Stimulated activated CD8-positive, alpha-beta memory T cell treated with anti-CD3 and anti-CD28 coated beads, Interleukin-15, amount 100 ng/mL, for 24 hours (primary cell): Measurements from ENCODE around the gene ACYP2.
A peak's percentile ranks its signal among the peaks of the same experiment; 100 is the strongest.
"Not testable (repeated sequence)": the region's sequence is repeated elsewhere in the genome, so short reads cannot be mapped to it uniquely, and the experiment has no call there.

ENCODE experiments used
- DNase-seq: peaks from one replicate; pipeline ENCODE4 v3.0.0-alpha.2; 2020; ENCODE audit warnings: low read depth

Gene ACYP2

DNA sequence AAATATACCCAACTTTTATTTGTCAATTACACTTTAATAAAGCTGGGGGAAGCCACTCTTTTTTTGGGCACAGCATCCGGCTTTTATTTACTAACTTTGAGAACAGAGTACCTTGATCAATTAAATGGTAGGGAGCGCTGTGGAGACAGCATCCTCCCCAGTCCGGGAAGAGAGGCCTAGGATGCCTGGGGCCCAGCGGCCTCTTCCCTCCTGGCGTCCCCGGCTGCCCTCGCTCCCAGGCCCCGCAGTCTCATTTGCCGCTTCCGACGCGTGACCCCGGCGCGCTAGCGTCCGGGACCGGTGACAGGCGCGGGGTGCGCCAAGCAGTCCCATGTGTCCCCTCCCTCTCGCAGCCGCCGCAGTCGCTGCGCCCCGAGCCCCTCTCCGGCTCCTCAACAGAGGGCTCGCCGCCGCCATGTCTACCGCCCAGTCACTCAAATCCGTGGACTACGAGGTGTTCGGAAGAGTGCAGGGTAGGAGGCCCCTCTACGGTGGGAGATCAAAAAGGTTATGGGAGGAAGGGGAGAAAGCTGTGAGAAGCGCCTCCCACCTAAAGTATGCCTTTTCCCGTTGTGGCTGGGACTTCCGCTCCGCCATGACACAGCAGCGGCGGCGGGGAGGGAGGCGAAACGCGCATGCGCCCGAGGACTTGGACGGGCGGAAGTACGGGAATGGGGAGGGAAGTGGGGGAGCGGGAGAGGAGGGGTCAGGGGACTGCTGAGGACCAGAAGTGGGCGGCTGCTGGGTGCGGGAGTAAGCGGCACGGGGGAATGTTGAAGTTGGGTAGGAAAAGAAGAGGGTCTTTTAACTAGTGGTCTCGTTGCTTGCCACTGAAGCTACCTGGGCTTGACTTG is at the start of gene ACYP2:
TSS of gene ACYP2 (plus strand) at position 332 of the 854 bp plus-strand sequence.
- peak; percentile 90 for DNase-seq

- DNase-seq, result no peak
These were observed 49.5 kb upstream of the ACYP2 start for GRCh38 chr2:54065891-54066290.

DNA sequence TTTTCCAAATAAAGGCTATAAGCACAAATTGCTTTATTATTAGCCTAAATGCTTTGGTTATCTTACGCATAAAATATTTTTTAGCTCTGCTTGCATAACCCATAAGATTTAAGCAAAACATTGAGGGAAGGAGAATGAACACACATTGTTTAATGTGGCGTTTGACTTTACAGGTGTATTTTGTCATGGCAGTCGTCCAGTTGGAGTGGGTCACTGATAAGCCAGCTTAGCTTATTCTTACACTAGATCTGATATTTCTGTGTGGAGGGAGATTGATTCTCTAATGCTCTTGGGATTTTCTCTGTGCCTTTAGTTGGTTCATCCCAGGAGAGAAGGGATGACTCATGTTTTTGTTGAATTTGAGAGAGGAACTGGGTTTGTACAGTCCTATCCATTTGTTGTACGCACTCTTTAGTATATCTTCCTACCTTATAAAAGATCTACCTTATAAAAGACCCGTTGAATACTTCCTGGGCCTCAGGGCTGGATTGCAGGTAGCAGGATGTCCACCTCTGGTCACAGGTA is 47.5 kb upstream of the ACYP2 start:
- no peak for DNase-seq

DNA sequence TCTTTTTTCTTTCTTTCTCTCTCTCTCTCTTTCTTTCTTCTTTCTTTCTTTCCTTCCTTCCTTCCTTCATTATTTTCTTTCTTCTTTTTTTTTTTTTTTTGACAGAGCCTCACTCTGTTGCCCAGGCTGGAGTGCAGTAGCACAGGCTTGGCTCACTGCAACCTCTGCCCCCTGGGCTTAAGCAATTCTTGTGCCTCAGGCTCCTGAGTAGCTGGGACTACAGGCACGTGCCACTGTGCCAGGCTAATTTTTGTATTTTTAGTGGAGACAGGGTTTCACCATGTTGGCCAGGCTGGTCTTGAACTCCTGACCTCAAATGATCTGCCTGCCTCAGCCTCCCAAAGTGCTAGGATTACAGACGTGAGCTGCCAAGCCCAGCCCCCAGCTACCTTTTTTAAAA is 42.9 kb upstream of the ACYP2 start:
- DNase-seq, result not testable (repeated sequence)

DNA sequence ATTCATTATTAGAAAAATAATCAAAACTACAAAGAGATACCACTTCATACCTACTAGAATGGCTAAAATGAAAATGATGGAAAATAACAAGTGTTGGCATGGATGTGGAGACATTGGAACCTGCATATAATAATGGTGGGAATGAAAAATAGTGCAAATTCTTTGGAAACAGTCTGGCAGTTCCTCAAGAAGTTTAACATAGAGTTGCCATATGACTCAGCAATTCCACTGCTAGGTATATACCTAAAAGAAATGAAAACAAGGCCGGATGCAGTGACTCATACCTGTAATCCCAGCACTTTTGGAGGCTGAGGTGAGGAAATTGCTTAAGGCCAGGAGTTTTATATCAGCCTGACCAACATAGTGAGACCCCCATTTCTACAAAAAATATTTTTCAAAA is 41.6 kb upstream of the ACYP2 start:
- DNase-seq, result no peak

DNA sequence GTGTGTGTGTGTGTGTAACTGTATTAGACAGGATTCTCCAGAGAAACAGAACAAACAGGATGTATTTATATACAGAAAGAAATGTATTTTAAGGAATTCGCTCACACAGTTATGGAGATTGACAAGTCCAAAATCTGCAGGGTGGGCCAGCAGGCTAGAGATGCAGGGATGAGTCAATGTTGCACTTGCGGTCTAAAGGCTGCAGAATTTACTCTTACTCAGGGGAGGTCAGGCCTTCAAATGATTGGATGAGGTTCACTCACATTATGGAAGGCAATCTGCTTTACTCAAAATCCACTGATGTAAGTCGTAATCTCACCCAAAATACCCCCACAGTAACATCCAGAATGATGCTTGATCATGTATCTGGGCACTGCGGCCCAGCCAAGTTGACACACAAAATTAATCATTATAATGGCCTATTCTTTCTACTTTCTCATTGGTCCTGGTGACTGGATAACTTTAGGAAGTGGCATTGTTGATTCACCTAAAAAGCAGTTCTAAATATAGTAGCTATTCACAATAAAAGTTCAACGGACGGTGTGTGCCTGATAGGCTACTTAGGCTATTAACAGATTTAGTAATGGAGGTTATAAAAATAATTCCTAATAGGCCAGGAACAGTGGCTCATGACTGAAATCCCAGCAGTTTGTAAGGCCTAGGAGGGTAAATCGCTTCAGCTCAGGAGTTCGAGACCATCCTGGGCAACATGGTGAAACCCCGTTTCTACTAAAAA is 40.6 kb upstream of the ACYP2 start:
- DNase-seq, result no peak

GRCh38 chr2:54076586-54076985 is 38.8 kb upstream of the ACYP2 start:
- DNase-seq, result no peak

DNA sequence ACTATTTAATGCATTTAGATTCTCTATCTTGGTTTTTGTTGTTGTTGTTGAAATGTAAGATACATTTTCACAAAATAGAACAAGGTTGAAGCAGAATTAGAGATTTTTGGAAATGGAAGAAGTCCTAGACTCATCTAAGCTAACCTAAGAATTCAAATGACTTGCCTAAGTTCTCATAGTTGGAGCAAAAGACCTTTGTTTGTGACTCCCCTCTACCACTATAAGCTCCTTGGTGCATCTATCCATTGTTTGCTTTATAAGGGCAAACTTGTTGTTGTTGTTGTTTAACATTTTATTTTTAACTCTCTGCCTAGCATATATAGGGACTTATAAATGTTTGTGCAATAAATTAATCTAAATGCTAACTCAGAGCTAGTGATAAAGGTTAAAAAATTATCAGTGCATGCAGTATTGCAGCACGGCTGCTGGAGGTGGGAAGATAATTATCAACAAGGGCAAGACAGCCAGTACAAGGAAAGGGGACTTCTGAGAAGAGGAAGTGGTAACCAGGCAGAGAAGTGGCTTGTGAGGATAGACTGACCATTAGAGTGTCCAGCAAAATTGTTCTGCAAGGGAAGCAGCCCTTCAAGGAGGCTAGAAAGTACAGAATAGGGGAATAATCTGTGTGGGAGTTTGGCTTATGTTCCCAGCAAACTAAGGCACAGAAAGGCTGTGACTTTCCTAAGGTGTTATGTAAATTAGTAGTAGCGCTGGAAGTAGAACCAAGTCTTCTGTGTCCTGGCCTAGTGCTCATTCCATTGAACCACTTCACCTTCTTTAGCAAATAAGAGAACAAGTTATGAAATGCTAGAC is 38.1 kb upstream of the ACYP2 start:
- no peak for DNase-seq

GRCh38 chr2:54079331-54079730 is 36.1 kb upstream of the ACYP2 start:
- no peak for DNase-seq

DNA sequence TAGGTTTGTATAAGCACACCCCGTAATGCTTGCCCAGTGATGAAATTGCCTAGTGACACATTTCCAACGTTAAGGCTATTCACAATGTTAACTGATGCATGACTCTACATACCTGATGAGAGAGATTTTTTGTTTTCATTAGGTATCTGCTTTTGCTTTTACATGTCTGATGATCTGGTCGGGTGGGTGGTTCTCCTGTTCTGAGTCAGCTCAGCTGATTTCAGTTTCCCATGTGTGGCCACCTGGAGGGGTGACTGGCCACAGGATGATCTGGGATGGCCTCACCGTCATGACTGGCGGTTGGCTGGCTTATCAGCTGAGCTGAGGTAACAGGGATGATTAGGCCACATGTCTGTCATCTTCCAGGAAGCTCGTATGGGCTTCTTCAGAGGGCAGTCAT is 33.8 kb upstream of the ACYP2 start:
- no peak for DNase-seq

GRCh38 chr2:54083021-54083420 is 32.4 kb upstream of the ACYP2 start:
- no peak for DNase-seq

GRCh38 chr2:54083445-54083844 is 32.0 kb upstream of the ACYP2 start:
- DNase-seq, result no peak

GRCh38 chr2:54084600-54084999 is 30.8 kb upstream of the ACYP2 start:
- DNase-seq, result no peak

DNA sequence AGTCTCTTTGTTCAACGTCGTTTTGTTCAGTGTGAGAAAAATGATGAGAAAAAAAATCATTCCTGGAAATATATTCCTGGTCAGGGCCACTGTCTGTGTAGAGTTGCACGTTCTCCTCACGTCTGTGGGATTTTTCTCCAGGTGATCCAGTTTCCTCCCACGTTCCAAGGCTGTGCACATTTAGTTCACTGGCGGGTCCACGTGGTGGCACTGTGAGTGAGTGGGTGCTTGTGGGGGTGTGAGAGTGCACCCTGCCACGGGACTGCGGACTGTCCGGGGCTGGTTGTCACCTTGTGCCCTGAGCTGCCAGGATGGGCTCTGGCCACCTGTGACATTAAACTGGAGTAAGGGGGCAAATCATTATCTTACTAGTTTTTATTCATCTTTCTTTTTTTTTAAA is 30.3 kb upstream of the ACYP2 start:
- no peak for DNase-seq

DNA sequence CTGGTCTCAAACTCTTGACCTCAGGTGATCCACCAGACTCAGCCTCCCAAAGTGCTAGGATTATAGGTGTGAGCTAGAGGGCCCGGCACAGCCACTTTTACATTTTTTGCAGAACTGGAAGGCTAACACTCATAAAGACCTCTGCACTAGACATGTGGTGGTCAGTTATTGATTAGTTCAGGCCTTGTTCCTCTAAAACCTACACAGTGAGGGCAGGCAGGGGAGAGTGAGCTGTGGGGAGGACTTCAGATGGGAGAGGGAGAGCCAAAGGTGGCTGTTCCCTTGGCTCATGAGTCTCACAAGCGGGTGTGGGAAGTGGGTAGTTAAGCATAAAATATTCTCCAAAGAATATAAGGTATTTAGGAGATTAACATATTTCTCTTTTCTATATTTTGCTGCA is 29.3 kb upstream of the ACYP2 start:
- no peak for DNase-seq

DNA sequence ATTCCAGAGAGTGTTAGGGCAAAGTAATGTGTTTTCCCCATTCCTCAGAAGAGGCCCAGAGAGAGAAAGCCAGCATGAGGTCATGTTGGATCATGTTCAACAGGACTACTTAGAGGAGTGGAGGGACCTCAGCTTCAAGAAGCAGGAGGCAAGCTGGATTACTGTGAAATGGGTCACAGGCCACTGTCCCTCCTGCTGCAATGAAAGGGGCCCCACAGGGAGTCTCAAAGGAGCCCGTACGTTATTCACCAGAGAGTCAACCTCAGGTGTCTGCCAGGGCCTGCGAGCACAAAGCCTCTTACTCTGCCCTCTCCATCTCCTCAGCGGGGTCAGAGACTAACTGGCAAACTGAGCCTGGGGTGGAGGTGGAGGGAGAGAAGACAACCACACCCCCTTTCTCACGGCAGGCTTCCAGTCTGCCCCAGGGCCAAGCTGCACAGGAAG is 27.2 kb upstream of the ACYP2 start:
- DNase-seq, result no peak

GRCh38 chr2:54088719-54089118 is 26.7 kb upstream of the ACYP2 start:
- no peak for DNase-seq

DNA sequence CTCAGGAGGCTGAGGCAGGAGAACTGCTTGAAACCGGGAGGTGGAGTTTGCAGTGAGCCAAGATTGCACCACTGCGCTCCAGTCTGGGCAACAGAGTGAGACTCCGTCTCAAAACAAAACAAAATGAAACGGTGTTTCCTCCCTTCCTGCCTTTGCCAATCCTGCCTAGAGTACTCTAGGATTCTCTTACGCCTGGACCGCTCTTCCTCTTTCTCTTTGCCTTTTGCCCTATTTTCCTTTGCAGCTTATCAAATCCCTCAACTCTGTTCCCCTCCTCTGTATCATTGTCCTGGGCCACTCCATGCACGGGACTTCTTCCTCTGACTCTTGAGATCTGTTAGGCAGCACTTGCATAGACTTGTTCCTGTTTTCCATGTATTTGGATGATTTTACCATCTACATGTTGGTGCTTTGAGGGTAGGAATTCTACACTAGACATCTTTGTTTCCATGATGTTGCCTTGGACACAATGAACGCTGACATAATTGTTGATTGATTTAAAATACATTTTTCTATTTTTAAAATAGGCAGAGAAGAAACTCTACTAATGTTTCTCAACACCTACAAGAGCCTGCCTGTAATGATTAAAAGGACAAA is 24.8 kb upstream of the ACYP2 start:
- DNase-seq, result no peak

DNA sequence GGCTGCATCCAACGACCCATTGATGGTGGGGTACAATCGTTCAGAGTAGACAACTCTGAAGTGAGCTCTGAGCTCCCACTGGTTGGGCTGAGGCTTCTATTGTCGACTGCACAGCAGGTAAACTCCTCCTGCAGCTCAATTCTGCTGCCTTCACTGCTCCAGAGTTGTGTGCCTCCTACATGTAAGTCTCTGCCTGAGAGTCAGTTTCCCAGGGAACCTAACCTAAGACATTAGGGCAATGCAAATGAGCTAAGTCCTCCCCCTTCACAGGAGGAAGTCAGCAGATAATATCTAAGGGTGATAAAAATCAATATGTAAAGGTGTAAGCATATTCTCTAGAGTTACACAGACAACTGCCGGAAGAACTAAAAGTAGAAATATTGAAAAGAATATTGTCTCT is 22.5 kb upstream of the ACYP2 start:
- DNase-seq, result no peak

GRCh38 chr2:54095406-54095805 is 20.0 kb upstream of the ACYP2 start:
- not testable (repeated sequence) for DNase-seq

GRCh38 chr2:54096141-54096540 is 19.3 kb upstream of the ACYP2 start:
- DNase-seq, result not testable (repeated sequence)

GRCh38 chr2:54097124-54097523 is 18.3 kb upstream of the ACYP2 start:
- DNase-seq, result no peak
